GM23338 (cell line): ENCODE data around the gene SEMA4A. TPM values are rescaled to one million over a fixed set of nuclear protein-coding genes. Genes with fewer than 3 reads are reported as not detected.

Experiments used
- ATAC-seq: fragments of 200-7000 bp; cut with Tn5 transposase; 3 replicates; pipeline ENCODE4 v1.9.1; 2020
- DNase-seq: peaks from one replicate; pipeline ENCODE4 v3.0.0-alpha.2; 2015; ENCODE audit warnings: low spot score
- H2AFZ ChIP-seq: fragments of 200-600 bp; sonication (generic); 2 replicates; pipeline ENCODE4 v1.8.0; 2016; ENCODE audit warnings: antibody characterized with exemption, mild to moderate bottlenecking, moderate library complexity
- H3F3A ChIP-seq: fragments of 200-600 bp; sonication (generic); replicated peaks from 2 replicates; pipeline ENCODE4 v1.8.0; 2017; ENCODE audit warnings: antibody characterized with exemption, mixed run types, low read depth
- H3K27ac ChIP-seq: fragments of 200-600 bp; sonication (generic); 2 replicates; pipeline ENCODE4 v1.6.1; 2016; ENCODE audit warnings: low read depth
- H3K27me3 ChIP-seq: fragments of 200-600 bp; sonication (generic); 2 replicates; pipeline ENCODE4 v1.8.0; 2016; ENCODE audit warnings: mild to moderate bottlenecking, mixed run types, moderate library complexity; ENCODE audit not compliant: insufficient read depth
- H3K36me3 ChIP-seq: fragments of 200-600 bp; sonication (generic); 2 replicates; pipeline ENCODE4 v1.8.0; 2016; ENCODE audit warnings: mild to moderate bottlenecking; ENCODE audit not compliant: insufficient read depth
- H3K4me1 ChIP-seq: fragments of 200-600 bp; sonication (generic); 2 replicates; pipeline ENCODE4 v1.8.0; 2016; ENCODE audit warnings: mild to moderate bottlenecking, moderate library complexity; ENCODE audit not compliant: insufficient read depth
- H3K4me2 ChIP-seq: fragments of 200-600 bp; sonication (generic); 2 replicates; pipeline ENCODE4 v1.7.1; 2017; ENCODE audit warnings: mixed run types
- H3K4me3 ChIP-seq: fragments of 200-600 bp; sonication (generic); 2 replicates; pipeline ENCODE4 v1.6.1; 2016; ENCODE audit warnings: mixed run types
- H3K79me2 ChIP-seq: fragments of 200-600 bp; sonication (generic); replicated peaks from 2 replicates; pipeline ENCODE4 v1.8.0; 2017; ENCODE audit warnings: mild to moderate bottlenecking; ENCODE audit not compliant: insufficient read depth
- H3K9me2 ChIP-seq: fragments of 200-600 bp; sonication (generic); 2 replicates; pipeline ENCODE4 v1.8.0; 2017; ENCODE audit not compliant: insufficient read depth
- H4K20me1 ChIP-seq: fragments of 200-600 bp; sonication (generic); replicated peaks from 2 replicates; pipeline ENCODE4 v1.8.0; 2017; ENCODE audit warnings: mild to moderate bottlenecking; ENCODE audit not compliant: insufficient read depth
- H3K27ac Mint-ChIP-seq: 2 replicates; pipeline ENCODE4 v1.8.0; 2020; ENCODE audit warnings: inconsistent platforms, mild to moderate bottlenecking, moderate library complexity, mixed read lengths
- H3K27me3 Mint-ChIP-seq: 3 replicates; pipeline ENCODE4 v1.8.0; 2022; ENCODE audit warnings: low read depth, mild to moderate bottlenecking, moderate library complexity, mixed read lengths, inconsistent platforms; ENCODE audit not compliant: insufficient read depth, poor library complexity
- H3K36me3 Mint-ChIP-seq: 3 replicates; pipeline ENCODE4 v1.8.0; 2021; ENCODE audit warnings: low read depth, mild to moderate bottlenecking, inconsistent platforms, moderate library complexity, mixed read lengths
- H3K4me1 Mint-ChIP-seq: 3 replicates; pipeline ENCODE4 v1.8.0; 2020; ENCODE audit warnings: mild to moderate bottlenecking, inconsistent platforms, mixed read lengths
- H3K4me3 Mint-ChIP-seq: 3 replicates; pipeline ENCODE4 v1.8.0; 2021; ENCODE audit warnings: moderate library complexity, mild to moderate bottlenecking, inconsistent platforms, mixed read lengths
- H3K9me3 Mint-ChIP-seq: 3 replicates; pipeline ENCODE4 v1.8.0; 2020; ENCODE audit warnings: moderate library complexity, mild to moderate bottlenecking, inconsistent platforms, mixed read lengths
- CREB1 ChIP-seq: fragments of 250-450 bp; sonication (Bioruptor Pico); IDR thresholded peaks from 2 replicates; pipeline ENCODE4 v1.5.0; 2020; ENCODE audit warnings: low read depth, mild to moderate bottlenecking, moderate library complexity
- CTCF ChIP-seq, 2 experiments: fragments of 200-600 bp in 1 of 2; sonication (generic) in 1 of 2; conservative IDR thresholded peaks; 2 replicates each; pipeline versions ENCODE4 v1.5.1 to v1.6.1; 2016 to 2017; ENCODE audit warnings: antibody characterized with exemption in 2 of 2, low read depth in 2 of 2, mild to moderate bottlenecking in 2 of 2, moderate library complexity in 1 of 2
- EZH2 ChIP-seq: fragments of 200-600 bp; sonication (generic); IDR thresholded peaks from one replicate; pipeline ENCODE4 v1.8.0; 2017; ENCODE audit warnings: antibody characterized with exemption, mild to moderate bottlenecking, low read depth; ENCODE audit not compliant: unreplicated experiment
- EZH2phosphoT487 ChIP-seq: fragments of 200-600 bp; sonication (generic); IDR thresholded peaks from one replicate; pipeline ENCODE4 v1.8.1; 2018; ENCODE audit warnings: antibody characterized with exemption; ENCODE audit not compliant: unreplicated experiment
- JUNB ChIP-seq: IDR thresholded peaks from one replicate; pipeline ENCODE4 v1.6.1; 2016; ENCODE audit warnings: antibody characterized with exemption; ENCODE audit not compliant: unreplicated experiment
- NANOG ChIP-seq: IDR thresholded peaks from 2 replicates; pipeline ENCODE4 v1.6.1; 2016; ENCODE audit warnings: antibody characterized with exemption, borderline replicate concordance
- POLR2AphosphoS5 ChIP-seq: IDR thresholded peaks from 2 replicates; pipeline ENCODE4 v1.6.1; 2016; ENCODE audit warnings: antibody characterized with exemption, low read depth
- STAT1 ChIP-seq: IDR thresholded peaks from one replicate; pipeline ENCODE4 v1.6.1; 2016; ENCODE audit warnings: antibody characterized with exemption; ENCODE audit not compliant: unreplicated experiment
- ZNF114 ChIP-seq: fragments of 250-450 bp; sonication (Bioruptor Pico); IDR thresholded peaks from 2 replicates; pipeline ENCODE4 v1.5.0; 2020; ENCODE audit warnings: mild to moderate bottlenecking, moderate library complexity
- ZNF331 ChIP-seq: fragments of 250-450 bp; sonication (Bioruptor Pico); IDR thresholded peaks from 2 replicates; pipeline ENCODE4 v1.5.0; 2020; ENCODE audit warnings: low read depth, mild to moderate bottlenecking, moderate library complexity
- polyA plus RNA-seq: library from polyadenylated mRNA; unstranded; fragments of >200 nt; fragmentation: Nextera tagmentation; extraction: Ambion mirVana; gene quantifications from 2 replicates; pipeline ENCODE4 v1.2.1, GENCODE V29; 2016
- total RNA-seq: library from RNA; depleted of rRNA; stranded (reverse); fragments of >200 nt; shearing (Covaris generic); gene quantifications from 2 replicates; pipeline ENCODE4 v1.2.3, GENCODE V29; 2014
- TF ChIP-seq, protein P1 (sequence below): IDR thresholded peaks from one replicate; pipeline ENCODE4 v1.6.1; 2018; ENCODE audit warnings: antibody characterized with exemption; ENCODE audit not compliant: unreplicated experiment
- TF ChIP-seq, protein P2 (sequence below): fragments of 250-450 bp; sonication (Bioruptor Pico); IDR thresholded peaks from 2 replicates; pipeline ENCODE4 v1.5.0; 2020; ENCODE audit warnings: mild to moderate bottlenecking, moderate library complexity

Gene SEMA4A
- total and polyA plus RNA-seq, 2 experiments from 2014 or later = 5.5 to 20.2 TPM

- no peak for DNase-seq
- Histone ChIP-seq H4K20me1 (no peaks in the 10 kb centered on the region), H3K79me2 (no peaks in the 10 kb centered on the region), H3F3A (peaks cover 4% of the 10 kb centered on the region; the same call in 1 of the 2 replicates), H3K27me3 (no peaks in the 10 kb centered on the region), H2AFZ (no peak overlapping the region), H3K9me2 (no peaks in the 10 kb centered on the region), H3K4me3 (no peak overlapping the region), H3K36me3 (no peaks in the 10 kb centered on the region), H3K4me1 (peaks cover 16% of the 10 kb centered on the region), H3K4me2 (no peak overlapping the region), H3K27ac (no peak overlapping the region)
- TF ChIP-seq, protein P1, sequence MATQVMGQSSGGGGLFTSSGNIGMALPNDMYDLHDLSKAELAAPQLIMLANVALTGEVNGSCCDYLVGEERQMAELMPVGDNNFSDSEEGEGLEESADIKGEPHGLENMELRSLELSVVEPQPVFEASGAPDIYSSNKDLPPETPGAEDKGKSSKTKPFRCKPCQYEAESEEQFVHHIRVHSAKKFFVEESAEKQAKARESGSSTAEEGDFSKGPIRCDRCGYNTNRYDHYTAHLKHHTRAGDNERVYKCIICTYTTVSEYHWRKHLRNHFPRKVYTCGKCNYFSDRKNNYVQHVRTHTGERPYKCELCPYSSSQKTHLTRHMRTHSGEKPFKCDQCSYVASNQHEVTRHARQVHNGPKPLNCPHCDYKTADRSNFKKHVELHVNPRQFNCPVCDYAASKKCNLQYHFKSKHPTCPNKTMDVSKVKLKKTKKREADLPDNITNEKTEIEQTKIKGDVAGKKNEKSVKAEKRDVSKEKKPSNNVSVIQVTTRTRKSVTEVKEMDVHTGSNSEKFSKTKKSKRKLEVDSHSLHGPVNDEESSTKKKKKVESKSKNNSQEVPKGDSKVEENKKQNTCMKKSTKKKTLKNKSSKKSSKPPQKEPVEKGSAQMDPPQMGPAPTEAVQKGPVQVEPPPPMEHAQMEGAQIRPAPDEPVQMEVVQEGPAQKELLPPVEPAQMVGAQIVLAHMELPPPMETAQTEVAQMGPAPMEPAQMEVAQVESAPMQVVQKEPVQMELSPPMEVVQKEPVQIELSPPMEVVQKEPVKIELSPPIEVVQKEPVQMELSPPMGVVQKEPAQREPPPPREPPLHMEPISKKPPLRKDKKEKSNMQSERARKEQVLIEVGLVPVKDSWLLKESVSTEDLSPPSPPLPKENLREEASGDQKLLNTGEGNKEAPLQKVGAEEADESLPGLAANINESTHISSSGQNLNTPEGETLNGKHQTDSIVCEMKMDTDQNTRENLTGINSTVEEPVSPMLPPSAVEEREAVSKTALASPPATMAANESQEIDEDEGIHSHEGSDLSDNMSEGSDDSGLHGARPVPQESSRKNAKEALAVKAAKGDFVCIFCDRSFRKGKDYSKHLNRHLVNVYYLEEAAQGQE = no peak
- TF ChIP-seq JUNB (no peak), EZH2 (no peak), POLR2AphosphoS5 (no peak), NANOG (no peak), EZH2phosphoT487 (no peak), ZNF114 (CRISPR knock-in tag) (no peak), STAT1 (no peak), CREB1 (CRISPR knock-in tag) (no peak), CTCF (conservative IDR thresholded peaks at IDR 0.05; ENCODE audit: low read depth in 2 of 2) (no peak), ZNF331 (CRISPR knock-in tag) (no peak)
- TF ChIP-seq, protein P2, sequence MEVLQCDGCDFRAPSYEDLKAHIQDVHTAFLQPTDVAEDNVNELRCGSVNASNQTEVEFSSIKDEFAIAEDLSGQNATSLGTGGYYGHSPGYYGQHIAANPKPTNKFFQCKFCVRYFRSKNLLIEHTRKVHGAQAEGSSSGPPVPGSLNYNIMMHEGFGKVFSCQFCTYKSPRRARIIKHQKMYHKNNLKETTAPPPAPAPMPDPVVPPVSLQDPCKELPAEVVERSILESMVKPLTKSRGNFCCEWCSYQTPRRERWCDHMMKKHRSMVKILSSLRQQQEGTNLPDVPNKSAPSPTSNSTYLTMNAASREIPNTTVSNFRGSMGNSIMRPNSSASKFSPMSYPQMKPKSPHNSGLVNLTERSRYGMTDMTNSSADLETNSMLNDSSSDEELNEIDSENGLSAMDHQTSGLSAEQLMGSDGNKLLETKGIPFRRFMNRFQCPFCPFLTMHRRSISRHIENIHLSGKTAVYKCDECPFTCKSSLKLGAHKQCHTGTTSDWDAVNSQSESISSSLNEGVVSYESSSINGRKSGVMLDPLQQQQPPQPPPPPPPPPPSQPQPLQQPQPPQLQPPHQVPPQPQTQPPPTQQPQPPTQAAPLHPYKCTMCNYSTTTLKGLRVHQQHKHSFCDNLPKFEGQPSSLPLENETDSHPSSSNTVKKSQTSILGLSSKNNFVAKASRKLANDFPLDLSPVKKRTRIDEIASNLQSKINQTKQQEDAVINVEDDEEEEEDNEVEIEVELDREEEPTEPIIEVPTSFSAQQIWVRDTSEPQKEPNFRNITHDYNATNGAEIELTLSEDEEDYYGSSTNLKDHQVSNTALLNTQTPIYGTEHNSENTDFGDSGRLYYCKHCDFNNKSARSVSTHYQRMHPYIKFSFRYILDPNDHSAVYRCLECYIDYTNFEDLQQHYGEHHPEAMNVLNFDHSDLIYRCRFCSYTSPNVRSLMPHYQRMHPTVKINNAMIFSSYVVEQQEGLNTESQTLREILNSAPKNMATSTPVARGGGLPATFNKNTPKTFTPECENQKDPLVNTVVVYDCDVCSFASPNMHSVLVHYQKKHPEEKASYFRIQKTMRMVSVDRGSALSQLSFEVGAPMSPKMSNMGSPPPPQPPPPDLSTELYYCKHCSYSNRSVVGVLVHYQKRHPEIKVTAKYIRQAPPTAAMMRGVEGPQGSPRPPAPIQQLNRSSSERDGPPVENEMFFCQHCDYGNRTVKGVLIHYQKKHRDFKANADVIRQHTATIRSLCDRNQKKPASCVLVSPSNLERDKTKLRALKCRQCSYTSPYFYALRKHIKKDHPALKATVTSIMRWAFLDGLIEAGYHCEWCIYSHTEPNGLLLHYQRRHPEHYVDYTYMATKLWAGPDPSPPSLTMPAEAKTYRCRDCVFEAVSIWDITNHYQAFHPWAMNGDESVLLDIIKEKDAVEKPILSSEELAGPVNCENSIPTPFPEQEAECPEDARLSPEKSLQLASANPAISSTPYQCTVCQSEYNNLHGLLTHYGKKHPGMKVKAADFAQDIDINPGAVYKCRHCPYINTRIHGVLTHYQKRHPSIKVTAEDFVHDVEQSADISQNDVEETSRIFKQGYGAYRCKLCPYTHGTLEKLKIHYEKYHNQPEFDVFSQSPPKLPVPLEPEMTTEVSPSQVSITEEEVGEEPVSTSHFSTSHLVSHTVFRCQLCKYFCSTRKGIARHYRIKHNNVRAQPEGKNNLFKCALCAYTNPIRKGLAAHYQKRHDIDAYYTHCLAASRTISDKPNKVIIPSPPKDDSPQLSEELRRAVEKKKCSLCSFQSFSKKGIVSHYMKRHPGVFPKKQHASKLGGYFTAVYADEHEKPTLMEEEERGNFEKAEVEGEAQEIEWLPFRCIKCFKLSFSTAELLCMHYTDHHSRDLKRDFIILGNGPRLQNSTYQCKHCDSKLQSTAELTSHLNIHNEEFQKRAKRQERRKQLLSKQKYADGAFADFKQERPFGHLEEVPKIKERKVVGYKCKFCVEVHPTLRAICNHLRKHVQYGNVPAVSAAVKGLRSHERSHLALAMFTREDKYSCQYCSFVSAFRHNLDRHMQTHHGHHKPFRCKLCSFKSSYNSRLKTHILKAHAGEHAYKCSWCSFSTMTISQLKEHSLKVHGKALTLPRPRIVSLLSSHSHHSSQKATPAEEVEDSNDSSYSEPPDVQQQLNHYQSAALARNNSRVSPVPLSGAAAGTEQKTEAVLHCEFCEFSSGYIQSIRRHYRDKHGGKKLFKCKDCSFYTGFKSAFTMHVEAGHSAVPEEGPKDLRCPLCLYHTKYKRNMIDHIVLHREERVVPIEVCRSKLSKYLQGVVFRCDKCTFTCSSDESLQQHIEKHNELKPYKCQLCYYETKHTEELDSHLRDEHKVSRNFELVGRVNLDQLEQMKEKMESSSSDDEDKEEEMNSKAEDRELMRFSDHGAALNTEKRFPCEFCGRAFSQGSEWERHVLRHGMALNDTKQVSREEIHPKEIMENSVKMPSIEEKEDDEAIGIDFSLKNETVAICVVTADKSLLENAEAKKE (CRISPR knock-in tag) = no peak
- Mint-ChIP-seq H3K27me3 (peaks cover 5% of the 10 kb centered on the region), H3K27ac (no peak overlapping the region), H3K36me3 (peaks cover 4% of the 10 kb centered on the region; the same call in 1 of the 3 replicates), H3K4me1 (peaks cover 18% of the 10 kb centered on the region), H3K9me3 (no peaks in the 10 kb centered on the region), H3K4me3 (no peak overlapping the region)
- no peak for ATAC-seq
Observed at GRCh38 chr1:156165083-156165482, 11.7 kb downstream of the SEMA4A start.
